ENCODE data around the gene DNAJC1.

DNA sequence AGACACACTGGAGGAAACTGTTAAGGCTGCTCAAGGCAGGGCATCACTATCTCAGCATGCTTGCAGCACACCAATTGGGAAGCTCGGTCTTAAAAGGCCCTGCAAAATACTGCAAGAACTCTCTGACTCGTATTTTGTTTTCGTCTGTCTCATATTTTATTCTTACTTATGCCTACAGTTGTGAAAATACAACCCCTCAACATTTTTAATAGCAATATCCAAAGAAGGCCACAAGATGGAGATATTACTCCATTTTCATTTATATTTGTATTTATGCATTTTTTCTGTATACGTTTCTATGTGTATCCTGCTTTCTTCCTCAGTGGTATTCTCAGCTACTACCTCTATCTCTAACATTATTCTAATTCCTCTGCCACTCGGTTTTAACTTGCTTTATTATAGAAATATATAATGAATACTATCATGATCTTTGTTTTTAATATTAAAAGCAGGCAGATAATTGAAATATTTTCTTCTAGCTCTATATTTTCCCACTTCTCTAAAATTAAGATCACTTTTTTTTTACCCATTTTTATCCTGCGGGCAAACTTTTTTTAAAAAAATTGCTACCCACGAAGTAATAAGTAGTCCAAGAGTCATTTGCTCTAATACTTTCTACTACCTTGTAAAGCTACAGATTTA is 10.0 kb downstream of the DNAJC1 start:
- TF ChIP-seq POLR2A (IDR thresholded peaks at IDR 0.05): no peak
- TF ChIP-seq, protein P1, sequence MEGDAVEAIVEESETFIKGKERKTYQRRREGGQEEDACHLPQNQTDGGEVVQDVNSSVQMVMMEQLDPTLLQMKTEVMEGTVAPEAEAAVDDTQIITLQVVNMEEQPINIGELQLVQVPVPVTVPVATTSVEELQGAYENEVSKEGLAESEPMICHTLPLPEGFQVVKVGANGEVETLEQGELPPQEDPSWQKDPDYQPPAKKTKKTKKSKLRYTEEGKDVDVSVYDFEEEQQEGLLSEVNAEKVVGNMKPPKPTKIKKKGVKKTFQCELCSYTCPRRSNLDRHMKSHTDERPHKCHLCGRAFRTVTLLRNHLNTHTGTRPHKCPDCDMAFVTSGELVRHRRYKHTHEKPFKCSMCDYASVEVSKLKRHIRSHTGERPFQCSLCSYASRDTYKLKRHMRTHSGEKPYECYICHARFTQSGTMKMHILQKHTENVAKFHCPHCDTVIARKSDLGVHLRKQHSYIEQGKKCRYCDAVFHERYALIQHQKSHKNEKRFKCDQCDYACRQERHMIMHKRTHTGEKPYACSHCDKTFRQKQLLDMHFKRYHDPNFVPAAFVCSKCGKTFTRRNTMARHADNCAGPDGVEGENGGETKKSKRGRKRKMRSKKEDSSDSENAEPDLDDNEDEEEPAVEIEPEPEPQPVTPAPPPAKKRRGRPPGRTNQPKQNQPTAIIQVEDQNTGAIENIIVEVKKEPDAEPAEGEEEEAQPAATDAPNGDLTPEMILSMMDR (IDR thresholded peaks at IDR 0.05): no peak

Data from lower leg skin (tissue), 3 donors.